Progenitor cell of endocrine pancreas (in vitro differentiated cells): ENCODE data around the gene ABLIM2. TPM values are rescaled to one million over a fixed set of nuclear protein-coding genes. Genes with fewer than 3 reads are reported as not detected.

Experiments used
- DNase-seq: peaks from one replicate; pipeline ENCODE4 v3.0.0; 2021; ENCODE audit warnings: low spot score; ENCODE audit not compliant: unreplicated experiment
- H3K27ac Mint-ChIP-seq: 2 replicates; pipeline ENCODE4 v1.8.0; 2021; ENCODE audit warnings: mild to moderate bottlenecking, moderate library complexity, mixed read lengths
- H3K27me3 Mint-ChIP-seq: 2 replicates; pipeline ENCODE4 v1.8.0; 2021; ENCODE audit warnings: mixed read lengths
- H3K36me3 Mint-ChIP-seq: 2 replicates; pipeline ENCODE4 v1.8.0; 2022; ENCODE audit warnings: mixed read lengths; ENCODE audit not compliant: insufficient read depth
- H3K4me1 Mint-ChIP-seq: 2 replicates; pipeline ENCODE4 v1.8.0; 2021; ENCODE audit warnings: low read depth, mixed read lengths
- H3K4me3 Mint-ChIP-seq: 2 replicates; pipeline ENCODE4 v1.8.0; 2021; ENCODE audit warnings: low read depth, mild to moderate bottlenecking, moderate library complexity, mixed read lengths
- H3K9me3 Mint-ChIP-seq: 2 replicates; pipeline ENCODE4 v1.8.0; 2021; ENCODE audit warnings: low read depth, mixed read lengths
- total RNA-seq: library from RNA; stranded (reverse); gene quantifications from 2 replicates; pipeline ENCODE4 v1.2.1, GENCODE V29; 2021
- TF ChIP-seq, protein P1 (sequence below): fragments of 200-600 bp; sonication (generic); IDR thresholded peaks from one replicate; pipeline ENCODE4 v1.5.0; 2021; ENCODE audit warnings: antibody characterized with exemption, mild to moderate bottlenecking; ENCODE audit not compliant: unreplicated experiment

The ABLIM2 gene
- total RNA-seq, 1 donor from 2014 or later: 5.7 TPM

DNA sequence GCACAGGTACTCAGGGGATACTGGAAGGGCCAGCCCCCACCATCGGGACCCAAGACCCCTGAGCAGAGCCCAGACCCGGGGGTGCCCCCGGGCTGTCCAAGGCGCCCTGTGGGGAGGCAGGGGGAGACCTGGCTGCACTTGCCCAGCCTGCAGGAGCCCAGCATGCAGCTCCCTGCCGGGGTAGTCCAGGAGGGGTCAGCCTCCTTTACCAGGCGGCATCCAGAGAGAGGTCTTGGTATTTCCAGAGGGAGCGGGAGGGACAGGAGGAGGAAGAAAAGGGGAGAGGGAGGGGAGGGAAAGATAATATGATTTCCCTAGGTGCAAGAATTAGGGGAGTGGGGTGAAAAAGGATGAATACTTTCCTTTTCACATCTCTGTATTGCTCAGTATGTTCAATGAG, 97.5 kb downstream of the ABLIM2 start:
- Mint-ChIP-seq H3K27ac (no peak overlapping the region), H3K9me3 (peaks cover 20% of the 10 kb centered on the region), H3K4me3 (no peak overlapping the region), H3K27me3 (no peaks in the 10 kb centered on the region), H3K4me1 (no peaks in the 10 kb centered on the region), H3K36me3 (peaks cover 11% of the 10 kb centered on the region)
- TF ChIP-seq, protein P1, sequence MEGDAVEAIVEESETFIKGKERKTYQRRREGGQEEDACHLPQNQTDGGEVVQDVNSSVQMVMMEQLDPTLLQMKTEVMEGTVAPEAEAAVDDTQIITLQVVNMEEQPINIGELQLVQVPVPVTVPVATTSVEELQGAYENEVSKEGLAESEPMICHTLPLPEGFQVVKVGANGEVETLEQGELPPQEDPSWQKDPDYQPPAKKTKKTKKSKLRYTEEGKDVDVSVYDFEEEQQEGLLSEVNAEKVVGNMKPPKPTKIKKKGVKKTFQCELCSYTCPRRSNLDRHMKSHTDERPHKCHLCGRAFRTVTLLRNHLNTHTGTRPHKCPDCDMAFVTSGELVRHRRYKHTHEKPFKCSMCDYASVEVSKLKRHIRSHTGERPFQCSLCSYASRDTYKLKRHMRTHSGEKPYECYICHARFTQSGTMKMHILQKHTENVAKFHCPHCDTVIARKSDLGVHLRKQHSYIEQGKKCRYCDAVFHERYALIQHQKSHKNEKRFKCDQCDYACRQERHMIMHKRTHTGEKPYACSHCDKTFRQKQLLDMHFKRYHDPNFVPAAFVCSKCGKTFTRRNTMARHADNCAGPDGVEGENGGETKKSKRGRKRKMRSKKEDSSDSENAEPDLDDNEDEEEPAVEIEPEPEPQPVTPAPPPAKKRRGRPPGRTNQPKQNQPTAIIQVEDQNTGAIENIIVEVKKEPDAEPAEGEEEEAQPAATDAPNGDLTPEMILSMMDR: no peak
- DNase-seq: no peak

DNA sequence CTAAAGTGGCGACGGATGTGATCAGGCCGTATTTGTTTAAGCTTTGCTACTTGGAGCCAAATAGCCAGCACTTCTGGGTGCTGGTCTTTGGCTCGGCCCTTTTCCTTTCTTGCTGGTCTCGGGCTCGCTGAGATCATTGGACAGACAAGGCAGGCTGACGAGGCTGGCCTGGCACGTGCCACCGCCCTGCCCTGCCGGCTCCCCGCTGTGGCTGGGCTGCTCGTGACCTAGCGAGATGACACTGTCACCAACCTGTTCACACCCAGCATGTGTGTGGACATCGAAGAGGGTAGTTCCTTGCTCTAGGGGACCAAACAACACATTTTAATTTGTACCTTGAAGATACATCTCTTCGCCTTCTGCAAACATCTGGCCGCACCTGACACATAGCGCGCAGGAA, 98.0 kb downstream of the ABLIM2 start:
- Mint-ChIP-seq H3K36me3 (peaks cover 11% of the 10 kb centered on the region), H3K4me1 (no peaks in the 10 kb centered on the region), H3K27me3 (no peaks in the 10 kb centered on the region), H3K27ac (no peak overlapping the region), H3K4me3 (no peak overlapping the region), H3K9me3 (peaks cover 20% of the 10 kb centered on the region)
- TF ChIP-seq, protein P1: no peak
- no peak for DNase-seq

DNA sequence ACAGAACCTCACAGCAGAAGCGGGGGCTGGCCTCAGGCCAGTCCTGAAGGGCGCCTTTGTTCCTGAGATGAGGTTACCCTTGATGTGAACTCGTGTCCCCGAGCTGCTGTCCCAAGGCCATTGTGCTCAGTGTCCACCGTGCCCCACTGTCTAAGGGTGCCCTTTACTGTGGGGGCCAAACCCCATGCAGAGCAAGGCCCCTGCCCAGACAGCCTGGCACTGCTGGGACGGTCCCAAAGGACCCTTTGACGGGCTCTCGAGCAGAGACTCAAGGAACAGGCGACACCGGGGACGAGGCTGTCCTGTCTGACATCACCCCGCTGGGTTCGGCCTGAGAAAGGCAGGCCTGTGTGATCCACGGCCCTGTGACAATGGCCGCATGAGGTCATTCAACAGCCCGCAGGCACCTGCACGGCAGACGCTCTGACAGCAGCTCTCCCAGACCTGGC, 100.6 kb downstream of the ABLIM2 start:
- Mint-ChIP-seq H3K27ac (no peak overlapping the region), H3K4me1 (peaks cover 1% of the 10 kb centered on the region), H3K9me3 (no peaks in the 10 kb centered on the region), H3K27me3 (no peaks in the 10 kb centered on the region), H3K4me3 (no peak overlapping the region), H3K36me3 (peaks cover 5% of the 10 kb centered on the region)
- TF ChIP-seq, protein P1: no peak
- DNase-seq: no peak

DNA sequence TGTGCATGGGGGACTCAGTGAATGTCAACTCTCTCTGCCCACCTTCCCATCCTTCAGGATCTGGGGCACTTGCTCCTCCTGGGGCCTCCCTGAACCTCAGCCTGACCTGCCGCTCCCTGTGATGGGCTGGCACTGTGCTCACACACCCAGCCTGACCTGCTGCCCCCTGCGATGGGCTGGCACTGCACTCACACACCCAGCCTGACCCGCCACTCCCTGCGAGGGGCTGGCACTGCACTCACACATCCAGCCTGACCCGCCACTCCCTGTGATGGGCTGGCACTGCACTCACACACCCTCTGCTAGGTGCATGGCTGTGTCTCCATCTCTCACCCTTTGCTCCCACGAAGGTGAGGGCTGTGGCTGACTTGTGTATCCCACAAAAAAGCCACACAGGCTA, 103.4 kb downstream of the ABLIM2 start:
- Mint-ChIP-seq H3K4me1 (peaks cover 4% of the 10 kb centered on the region), H3K27ac (no peak overlapping the region), H3K27me3 (no peaks in the 10 kb centered on the region), H3K4me3 (no peak overlapping the region), H3K9me3 (no peaks in the 10 kb centered on the region), H3K36me3 (peaks cover 3% of the 10 kb centered on the region)
- TF ChIP-seq, protein P1: no peak
- DNase-seq: no peak

DNA sequence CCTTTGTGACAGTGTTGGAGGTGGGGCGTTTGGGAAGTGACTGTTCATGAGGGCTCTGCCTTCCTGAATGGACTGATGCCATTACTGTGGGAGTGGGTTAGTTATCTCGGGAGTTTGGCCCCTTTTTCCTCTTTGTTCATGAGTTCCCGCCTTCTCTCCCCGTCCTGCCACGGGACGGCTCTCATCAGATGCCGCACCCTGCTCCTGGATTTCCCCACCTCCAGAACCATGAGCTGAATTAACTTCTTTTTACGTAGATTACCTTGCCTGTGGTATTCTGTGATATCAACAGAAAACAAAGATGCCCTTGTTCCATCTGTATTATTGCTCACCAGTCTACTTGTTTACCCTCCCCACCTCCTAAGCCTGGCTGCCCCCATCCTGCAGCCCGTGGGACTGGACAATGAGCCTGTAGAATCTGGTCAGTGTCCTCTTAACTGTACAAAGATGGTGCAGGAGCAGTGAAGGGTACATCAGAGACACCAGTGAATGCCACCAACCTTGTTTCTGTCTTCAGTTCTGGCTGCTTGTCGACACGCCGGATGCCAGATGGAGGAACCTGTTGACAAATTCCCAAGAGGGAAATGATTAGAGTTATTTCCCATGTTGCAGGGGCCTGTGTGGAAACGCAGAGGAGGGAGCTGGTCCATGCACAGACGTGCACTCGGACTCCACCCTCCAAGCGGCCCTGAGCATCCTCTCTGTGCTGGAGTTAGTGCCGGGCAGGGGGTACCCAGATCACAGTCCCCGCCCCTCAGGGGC, 104.7 kb downstream of the ABLIM2 start:
- Mint-ChIP-seq H3K27me3 (no peaks in the 10 kb centered on the region), H3K4me3 (no peak overlapping the region), H3K36me3 (peaks cover 2% of the 10 kb centered on the region), H3K27ac (no peak overlapping the region), H3K4me1 (peaks cover 10% of the 10 kb centered on the region), H3K9me3 (no peaks in the 10 kb centered on the region)
- TF ChIP-seq, protein P1: no peak
- no peak for DNase-seq
